ENCODE results near the gene VAT1L.

DNA sequence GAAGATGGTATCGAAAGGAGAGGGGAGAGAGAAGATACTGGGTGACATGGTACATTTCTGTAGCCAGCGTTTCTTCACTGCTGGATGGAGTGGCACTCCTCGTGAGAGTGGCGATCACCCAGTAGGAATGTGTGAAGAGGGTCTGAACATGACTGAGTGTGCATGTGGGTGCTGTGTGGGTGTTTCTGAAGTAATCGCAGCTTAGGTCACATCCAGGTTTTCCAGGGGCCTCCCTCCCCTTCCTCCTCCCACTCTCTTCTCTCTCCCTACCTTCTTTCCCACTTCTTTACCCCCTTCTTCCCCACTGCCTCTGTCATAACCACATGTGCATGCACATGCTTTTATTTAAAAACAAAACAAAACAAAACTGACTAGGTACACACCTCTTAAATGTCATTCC is 235.8 kb downstream of the VAT1L start:
- TF ChIP-seq EZH2 (IDR thresholded peaks at IDR 0.05; ENCODE audit: insufficient read depth, poor library complexity, severe bottlenecking) (no peak), EZH2phosphoT487 (IDR thresholded peaks at IDR 0.05; ENCODE audit: insufficient read depth, low read depth) (no peak)
